Epidermal melanocyte (primary cell): Measurements from ENCODE around the gene CCND2.
A peak's percentile ranks its signal among the peaks of the same experiment; 100 is the strongest.

Source experiments
- DNase-seq: peaks from one replicate; pipeline ENCODE4 v3.0.0; 2011; ENCODE audit warnings: low spot score; ENCODE audit not compliant: insufficient read length

The CCND2 gene

GRCh38 chr12:4289998-4290790, 16.6 kb downstream of the CCND2 start:
- DNase-seq, result no peak

GRCh38 chr12:4292341-4293073, 18.9 kb downstream of the CCND2 start:
- DNase-seq, result no peak

- DNase-seq, result no peak
Measured at GRCh38 chr12:4293299-4293965, 19.9 kb downstream of the CCND2 start.

- no peak for DNase-seq
Measured at GRCh38 chr12:4293966-4294505, 20.5 kb downstream of the CCND2 start.

GRCh38 chr12:4296751-4297150, 23.2 kb downstream of the CCND2 start:
- no peak for DNase-seq

- DNase-seq, result no peak
Measured at GRCh38 chr12:4297617-4298016, 24.1 kb downstream of the CCND2 start.

- no peak for DNase-seq
Measured at GRCh38 chr12:4300883-4301282, 27.3 kb downstream of the CCND2 start.

- DNase-seq, result no peak
Measured at GRCh38 chr12:4301932-4302501, 28.5 kb downstream of the CCND2 start.

- DNase-seq, result no peak
Measured at GRCh38 chr12:4302881-4303280, 29.3 kb downstream of the CCND2 start.

GRCh38 chr12:4303750-4304149, 30.2 kb downstream of the CCND2 start:
- DNase-seq, result no peak

- peak; percentile 72 for DNase-seq
Measured at GRCh38 chr12:4307593-4308333, 34.2 kb downstream of the CCND2 start.

GRCh38 chr12:4308334-4308950, 34.9 kb downstream of the CCND2 start:
- DNase-seq, result no peak

- DNase-seq, result no peak
Measured at GRCh38 chr12:4311776-4312175, 38.2 kb downstream of the CCND2 start.

- no peak for DNase-seq
Measured at GRCh38 chr12:4312251-4312650, 38.7 kb downstream of the CCND2 start.

GRCh38 chr12:4320497-4320852, 46.9 kb downstream of the CCND2 start:
- DNase-seq, result no peak

- DNase-seq, result peak; percentile 95
Measured at GRCh38 chr12:4320853-4321701, 47.5 kb downstream of the CCND2 start, which contains the start of gene TIGAR. Gene TIGAR, plus strand, starts transcription at chr12:4321213. Its CDS starts 59 bp downstream, at chr12:4321272.

GRCh38 chr12:4322726-4323125, 49.2 kb downstream of the CCND2 start:
- no peak for DNase-seq
